ENCODE data around the gene COL5A1.

COL5A1 gene

DNA sequence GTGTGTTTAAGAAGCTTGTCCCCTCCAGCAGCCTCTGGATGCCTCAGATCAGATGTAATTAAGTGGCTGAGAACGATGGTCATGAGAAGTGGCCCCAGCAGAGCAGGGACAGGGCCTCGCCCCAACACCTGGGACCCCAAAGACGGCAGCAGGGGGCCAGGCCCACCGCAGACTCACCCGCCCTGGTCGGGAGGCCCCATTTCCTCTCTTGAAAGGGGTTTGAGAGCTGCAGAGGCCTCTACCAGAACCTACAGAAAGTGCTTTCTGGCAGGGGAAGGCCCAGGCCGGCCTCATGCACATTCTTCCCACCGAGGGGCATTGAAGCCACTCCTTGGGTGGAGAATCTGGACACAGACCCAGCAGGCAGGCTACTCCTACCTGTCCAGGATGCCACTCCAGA, 153.8 kb downstream of the COL5A1 start:
- no peak for DNase-seq

DNA sequence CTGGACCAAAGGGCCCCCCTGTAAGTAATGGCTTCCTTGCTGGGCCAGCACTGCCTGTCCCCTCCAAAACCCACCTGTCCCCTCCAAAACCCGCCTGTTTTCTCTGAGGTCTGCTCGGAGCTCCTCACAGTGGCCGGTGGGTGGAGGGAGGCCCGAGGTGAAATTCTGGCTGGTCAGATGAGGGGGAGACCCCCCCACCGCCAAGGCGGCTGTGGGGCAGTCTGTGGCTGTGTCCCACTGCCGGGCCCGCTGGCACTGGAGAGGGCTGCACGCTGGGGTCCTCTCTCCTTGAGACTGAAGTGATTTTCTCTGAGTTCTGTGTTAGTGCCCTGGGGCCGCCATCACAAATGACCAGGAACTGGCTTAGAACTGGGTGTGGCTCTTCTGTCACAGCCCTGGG, 155.3 kb downstream of the COL5A1 start:
- no peak for DNase-seq

DNA sequence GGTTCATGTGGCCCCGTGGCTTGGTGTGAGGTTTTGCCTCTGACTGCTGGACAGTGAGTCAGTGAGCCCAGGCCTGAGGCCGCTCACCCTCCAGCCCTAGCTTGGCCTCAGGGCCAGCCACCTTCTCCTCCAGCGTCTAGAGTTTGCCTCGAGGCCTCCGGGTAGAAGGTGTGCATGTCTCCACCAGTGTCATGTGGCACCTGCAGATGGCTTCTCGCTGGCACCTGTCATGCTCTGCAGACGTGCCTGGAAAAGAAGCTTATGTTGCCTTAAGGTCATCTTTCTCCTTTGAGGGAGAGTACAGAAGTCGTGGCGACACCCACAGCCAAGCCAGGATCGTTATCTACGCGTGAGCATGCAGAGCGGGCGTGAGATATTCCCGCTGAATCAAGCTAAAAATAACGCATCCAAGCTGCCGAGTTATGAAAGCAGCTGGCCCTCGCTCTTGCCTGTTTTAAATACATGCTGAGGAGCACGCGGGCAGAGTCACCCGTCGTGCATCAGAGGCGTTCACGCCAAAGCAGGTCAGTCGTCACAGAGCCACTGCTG, 159.3 kb downstream of the COL5A1 start:
- DNase-seq = no peak

DNA sequence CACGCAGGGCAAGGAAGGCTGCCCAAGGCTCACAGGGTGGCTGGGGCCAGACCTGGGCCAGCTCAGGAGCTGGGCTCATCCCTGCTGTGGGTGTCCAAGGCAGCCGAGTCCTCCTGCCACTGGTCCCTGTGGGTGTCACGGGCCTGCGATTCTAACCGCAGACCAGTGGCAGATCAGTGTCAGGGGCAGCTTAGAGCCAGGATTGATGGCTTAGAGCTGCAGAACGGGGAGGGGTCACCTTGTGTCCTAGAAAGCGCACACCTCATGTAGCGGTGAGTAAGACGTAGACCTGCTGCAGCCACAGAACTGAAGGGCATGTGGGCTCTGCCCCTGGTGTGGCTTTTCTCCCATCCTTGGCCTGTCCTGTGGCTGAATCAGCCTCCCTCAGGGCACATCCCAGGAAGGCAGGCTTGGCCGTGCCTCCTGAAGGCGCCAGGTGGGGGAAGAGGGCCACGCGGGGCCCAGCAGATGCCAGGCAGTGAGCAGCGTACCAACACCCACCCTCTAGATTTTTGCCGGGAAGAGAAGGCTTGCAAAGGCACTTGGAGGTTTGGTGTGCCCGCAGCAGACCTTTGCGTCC, 160.7 kb downstream of the COL5A1 start:
- no peak for DNase-seq

DNA sequence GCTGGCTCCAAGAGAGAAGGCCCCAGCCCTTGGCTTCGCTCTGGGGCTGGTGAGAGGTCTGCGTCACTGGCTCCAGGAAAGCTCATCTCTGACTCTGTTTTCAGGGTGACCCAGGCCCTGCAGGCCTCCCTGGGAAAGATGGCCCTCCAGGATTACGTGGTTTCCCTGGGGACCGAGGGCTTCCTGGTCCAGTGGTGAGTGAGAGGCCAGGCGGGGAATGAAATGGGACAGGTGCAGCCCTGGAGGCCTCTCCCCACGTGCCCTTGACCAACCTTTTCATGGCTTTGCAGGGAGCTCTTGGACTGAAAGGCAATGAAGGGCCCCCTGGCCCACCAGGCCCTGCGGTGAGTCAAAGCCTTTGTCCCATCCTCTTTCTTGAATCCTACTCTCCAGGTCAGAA, 163.3 kb downstream of the COL5A1 start:
- DNase-seq = no peak

DNA sequence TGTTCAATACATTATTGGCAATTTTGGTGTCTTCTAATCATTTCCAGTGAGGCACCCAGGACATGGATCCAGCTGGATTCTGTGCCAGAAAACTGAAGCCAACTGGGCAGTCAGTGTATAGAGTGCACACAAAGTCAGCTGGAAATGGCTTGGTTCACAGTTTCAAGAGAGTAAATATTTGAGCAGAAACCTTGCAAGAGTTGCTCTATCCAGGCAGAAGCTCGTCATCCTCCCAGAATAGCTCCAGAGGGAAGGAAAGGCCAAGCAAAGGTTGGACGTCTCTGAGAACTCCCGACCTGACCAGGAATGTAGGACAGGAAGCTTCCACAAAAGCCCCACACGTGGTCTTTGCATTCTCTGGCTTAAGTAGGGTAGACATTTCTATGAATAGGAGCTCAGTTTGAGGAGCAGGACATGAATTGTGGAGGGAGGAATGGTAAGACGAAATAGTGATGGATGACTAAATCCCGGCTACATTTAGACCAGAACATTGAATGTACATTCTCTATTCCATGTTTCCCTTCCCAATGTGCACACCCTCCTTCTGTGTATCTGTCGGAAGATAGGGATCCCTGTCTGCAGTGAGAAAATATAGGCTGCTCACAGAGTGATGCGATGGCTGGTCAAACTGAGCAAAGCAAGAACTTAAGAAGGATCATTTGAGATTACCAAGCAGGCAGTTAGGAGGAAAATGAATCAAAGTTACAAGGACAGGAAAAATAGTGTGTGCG, 166.3 kb downstream of the COL5A1 start:
- no peak for DNase-seq

DNA sequence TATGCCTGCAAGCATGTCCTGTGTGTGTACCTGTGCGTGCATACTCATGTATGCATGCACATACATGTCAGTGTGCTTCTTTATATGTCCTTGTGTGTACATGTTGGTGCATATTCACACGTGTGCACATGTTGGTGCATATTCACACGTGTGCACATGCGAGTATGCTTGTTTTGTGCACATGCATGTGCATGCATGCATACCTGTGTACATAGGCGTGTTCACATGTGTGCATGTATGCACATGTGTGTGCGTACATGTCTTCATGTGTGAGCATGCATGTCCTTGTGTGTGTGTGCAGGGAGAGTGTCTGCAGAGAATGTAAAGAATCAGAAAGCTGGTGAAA, 166.8 kb downstream of the COL5A1 start:
- no peak for DNase-seq

DNA sequence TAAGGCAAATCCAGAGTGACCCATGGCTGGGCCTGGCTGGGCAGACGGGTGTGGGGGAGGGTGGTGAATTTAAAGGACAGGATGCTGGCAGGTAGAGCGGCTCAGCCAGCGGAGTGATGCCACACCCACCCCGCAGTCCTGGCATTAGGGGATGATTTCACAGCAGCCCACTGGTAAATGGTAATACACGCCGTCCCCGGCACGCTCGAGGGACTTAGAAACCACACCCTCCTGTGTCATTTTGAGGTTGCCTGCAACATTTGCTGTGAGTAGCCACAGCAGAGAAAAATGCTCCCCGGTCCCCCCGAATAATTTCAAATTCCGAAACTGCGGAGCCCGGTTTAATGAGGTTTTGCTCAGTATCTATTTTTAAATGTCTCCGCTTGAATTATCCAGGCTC, 167.7 kb downstream of the COL5A1 start:
- no peak for DNase-seq

DNA sequence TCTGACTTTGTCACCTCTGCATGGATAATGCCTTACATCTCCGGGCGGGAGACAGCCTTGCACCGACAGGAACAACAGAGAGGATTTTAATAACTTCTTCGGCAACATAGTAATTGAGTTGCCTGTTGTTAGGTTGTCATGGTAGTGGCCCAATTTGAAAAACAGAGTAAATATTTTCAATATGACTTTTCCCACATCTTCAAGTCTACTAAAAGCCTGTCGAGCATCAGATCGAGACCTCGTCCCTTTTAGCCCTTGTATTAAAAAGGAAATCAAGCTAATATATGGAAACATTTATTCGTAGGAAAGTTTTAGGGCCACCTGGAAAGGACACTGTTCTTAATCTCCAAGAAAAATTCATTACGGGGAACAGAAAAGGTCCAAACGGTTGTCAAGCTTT, 168.2 kb downstream of the COL5A1 start:
- no peak for DNase-seq

DNA sequence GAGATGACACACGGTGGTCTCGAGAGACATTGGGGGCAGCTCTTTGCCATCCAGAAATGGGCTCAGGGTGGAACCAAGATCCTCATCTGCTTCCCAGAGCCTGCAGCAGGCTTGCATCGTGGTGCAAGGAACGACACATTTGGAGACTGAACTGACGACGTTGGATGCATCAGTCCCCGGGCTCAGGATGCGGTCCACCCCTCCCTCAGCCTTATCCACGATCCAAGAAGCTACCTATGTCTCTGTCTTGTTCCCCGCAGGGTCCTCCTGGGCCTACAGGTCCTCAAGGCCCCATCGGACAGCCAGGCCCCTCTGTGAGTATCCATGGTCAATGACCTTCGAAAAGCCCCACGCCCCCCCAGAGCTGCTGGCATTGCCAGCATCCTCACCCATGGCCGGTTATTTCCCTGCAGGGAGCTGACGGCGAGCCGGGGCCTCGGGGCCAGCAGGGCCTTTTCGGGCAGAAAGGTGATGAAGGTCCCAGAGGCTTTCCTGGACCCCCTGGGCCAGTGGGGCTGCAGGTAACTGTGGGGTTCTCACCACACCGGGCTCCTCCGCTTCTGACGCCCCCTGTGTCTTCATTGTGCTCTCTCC, 169.6 kb downstream of the COL5A1 start:
- DNase-seq = no peak

DNA sequence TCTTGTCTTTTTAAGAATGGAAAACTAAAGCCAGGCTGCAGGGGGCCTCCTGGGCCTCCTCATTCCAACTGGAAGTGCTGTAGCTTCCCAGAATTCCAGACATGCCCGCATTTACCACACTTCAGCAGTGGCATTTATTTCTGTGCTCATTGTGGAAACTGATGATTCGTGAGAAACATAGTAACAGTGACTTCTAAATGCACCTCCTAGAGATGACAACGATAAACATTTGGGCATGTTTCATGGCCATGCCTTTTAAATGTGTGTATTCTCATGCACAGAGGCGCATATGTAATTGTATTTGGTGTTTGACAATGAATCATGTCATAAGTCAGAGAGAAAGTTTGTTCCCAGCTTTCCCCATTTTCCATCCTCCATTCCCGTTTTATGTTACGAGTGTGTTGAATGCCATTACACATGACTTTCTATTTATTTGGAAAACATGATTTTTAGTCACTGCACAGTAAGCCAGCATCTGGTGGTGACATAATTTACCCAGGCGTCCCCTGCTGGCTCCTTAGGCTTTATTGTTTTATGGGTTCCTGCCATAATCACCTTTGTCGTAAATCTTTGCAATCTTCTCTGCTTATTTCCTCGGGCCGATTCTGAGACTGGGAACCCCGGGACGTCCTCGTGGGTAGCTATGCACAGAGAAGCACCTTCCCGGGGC, 170.2 kb downstream of the COL5A1 start:
- no peak for DNase-seq

DNA sequence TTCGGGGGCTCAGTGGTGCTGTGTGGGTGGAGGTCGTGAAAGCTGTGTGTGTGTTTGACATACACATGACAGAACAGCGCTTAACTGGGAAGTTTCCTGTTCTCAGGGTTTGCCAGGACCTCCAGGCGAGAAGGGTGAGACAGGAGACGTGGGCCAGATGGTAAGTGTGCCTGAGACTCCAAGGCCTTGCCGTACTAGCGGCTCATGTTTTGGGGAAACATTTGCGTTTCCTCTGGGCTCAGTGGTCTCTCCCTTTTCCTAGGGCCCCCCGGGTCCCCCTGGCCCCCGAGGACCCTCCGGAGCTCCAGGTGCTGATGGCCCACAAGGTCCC, 170.7 kb downstream of the COL5A1 start:
- no peak for DNase-seq

DNA sequence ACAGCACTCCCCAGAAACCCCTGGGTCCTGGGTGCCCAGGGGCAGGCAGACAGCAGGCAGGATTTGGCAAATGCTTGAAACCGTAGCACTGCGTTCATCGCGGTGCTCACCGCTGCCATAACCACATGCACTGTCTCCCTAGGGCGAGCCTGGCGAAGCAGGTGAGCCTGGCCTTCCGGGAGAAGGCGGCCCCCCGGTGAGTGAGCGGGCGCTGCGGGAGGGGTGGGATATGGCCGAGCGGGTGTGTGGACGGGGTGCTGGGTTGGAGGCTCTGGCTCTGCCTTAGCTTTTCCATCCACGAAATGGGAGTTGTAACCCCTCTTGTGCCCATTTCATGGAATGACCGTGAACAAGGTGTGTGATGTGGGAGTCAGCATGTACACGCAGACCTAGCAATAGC, 172.2 kb downstream of the COL5A1 start:
- no peak for DNase-seq

DNA sequence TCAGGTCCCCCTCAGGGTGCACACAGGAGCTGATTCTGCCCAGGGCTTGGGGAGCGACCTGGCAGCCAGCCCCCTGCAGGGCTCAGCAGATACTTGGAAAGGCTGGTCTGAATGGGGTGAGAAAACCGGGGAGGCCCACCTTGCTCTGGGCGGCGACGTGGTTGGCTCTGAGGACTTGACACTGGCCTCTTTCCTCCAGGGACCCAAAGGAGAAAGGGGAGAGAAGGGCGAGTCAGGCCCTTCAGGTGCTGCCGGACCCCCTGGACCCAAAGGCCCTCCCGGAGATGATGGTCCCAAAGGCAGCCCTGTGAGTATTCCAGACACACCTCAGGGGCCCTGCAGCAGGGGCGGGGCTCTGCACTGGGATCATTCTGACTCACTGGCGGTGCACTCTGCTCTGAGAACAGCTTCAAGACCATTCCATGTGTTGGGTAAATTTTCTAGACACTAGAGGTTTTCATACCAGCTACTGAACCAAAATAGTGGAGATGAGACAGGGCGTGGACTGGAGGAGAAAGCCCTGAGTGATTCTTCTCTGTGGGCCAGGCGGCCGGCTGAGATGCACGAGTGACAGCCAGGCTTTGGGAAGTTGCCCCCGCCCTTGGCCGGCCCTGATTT, 173.1 kb downstream of the COL5A1 start:
- DNase-seq = no peak

DNA sequence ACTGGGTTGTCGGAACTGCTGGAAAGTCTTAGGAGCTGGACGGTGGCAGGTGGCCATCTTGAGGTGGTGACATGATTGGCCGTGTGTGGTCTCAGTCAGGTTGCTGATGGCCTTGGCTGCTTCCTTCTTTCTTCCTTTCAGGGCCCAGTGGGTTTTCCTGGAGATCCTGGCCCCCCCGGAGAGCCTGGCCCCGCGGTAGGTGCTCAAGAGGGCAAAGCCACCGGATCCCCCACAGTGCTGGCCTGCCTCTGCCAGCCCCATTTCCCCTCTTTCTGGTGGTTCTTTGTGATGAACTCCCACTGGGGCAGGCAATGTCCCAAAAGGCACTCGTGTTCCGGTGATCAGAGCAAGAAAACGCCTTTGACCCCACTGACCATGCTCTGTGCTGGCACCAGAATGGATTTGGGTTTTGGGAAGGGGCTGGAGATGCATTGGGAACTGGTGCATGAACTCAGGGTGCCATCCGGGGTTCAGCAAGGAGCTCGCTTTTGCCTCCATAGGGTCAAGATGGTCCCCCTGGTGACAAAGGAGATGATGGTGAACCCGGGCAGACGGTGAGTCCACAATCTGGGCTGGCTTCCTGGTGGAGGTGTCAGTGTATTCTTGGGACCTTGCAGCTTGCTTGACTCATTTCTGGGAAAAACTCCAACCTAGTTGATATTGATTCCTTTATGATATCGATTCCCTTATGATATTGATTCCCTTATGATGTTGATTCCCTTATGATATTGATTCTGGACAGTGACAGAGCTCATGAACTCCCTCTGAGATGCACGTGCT, 174.0 kb downstream of the COL5A1 start:
- DNase-seq = no peak

DNA sequence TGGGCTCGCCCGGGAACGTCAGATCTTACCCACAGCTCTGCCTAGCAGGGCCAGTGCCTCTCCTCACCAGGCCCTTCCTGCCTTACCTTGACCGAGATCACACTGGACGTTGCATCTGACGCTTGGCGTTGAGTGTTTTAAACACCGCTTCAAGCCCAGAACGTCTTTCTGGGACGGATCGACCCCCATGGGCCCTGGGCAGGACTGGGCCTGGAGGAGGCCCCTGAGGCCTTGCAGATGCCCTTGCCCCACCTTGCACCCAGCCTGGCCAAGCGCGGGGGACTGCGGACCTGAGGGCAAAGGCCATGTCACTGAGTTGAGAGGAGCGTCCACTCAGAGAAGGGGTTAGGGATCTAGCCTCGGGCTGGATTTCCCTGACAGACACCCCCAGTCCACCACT, 174.7 kb downstream of the COL5A1 start:
- DNase-seq = no peak

DNA sequence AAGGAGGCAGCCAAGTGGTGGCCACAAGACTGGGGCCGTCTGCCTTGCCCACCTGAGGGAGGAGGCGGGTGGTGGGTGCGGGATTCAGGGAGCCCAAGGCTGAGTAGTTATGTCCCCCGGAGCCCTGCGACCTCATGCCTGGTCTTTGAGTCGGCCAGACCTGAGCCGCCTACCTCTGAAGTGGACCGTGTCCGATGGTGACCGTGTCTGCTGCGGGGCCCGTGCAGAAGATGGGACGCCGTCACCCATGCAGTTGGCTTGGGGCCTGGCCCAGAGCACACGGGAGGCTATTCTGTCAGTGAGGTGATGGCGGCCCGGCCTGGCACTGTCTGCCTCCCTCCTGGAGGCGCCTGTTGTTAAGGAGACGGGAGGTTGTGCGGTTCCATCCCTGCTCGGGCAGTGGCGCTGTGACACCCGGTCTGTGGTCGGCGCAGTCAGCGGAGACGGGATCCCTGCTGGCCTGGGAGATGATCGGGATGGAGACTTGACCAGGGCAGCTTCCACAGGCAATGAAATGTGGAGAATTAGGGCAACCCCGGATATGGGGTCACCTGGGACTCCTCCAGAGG, 176.5 kb downstream of the COL5A1 start:
- no peak for DNase-seq

DNA sequence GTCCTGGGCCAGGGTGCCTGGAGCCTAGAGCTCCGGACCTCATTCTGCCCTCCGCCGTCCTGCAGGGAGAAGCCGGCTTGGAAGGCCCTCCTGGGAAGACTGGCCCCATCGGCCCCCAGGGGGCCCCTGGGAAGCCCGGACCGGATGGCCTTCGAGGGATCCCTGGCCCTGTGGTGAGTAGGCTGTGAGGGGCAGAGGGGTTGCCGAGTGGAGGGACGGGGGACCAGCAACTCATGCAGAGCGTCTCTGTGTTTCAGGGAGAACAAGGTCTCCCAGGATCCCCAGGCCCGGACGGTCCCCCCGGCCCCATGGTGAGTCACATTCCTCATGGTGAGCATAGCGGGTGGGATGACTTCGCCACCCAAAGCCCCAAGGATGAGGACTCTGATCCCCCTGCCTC, 177.0 kb downstream of the COL5A1 start:
- DNase-seq = no peak

DNA sequence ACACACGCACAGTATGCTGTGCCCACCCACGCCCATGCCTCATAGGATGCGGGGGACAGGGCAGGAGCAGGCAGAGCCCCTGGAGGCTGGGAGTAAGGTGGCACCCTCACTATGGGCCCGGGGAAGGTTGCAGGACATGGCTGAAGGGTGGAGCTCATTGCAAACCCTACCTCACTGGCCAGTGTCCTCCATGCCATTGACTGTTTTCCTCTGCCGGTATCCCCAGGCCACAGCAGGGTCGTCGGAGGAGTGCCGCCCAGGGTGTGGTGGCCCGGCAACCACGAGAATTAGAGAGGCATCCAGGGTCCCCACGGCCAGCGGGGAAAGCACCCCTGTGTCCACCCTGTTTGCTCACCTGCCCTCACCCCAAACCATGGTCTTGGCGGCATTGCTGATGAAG, 179.3 kb downstream of the COL5A1 start:
- DNase-seq = no peak

DNA sequence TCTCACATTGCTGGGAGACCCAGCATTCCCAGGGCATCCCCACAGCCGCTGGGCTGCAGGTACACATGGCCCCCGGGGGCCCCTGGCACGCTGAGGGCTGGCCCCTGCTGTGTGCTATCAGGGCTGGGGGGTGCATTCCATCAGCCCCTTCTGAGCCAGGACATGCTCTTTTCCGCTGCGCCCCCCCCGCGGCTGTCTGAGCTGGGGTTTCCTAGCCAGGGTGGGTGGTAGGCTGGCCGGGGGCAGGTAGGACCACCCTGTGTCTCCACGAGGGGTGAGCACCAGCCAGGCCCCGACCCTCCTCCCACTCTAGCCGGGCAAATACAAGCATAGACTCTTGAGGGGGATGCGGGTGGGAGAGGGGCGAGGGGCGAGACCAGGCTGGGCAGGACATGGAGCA, 180.9 kb downstream of the COL5A1 start:
- DNase-seq = no peak

DNA sequence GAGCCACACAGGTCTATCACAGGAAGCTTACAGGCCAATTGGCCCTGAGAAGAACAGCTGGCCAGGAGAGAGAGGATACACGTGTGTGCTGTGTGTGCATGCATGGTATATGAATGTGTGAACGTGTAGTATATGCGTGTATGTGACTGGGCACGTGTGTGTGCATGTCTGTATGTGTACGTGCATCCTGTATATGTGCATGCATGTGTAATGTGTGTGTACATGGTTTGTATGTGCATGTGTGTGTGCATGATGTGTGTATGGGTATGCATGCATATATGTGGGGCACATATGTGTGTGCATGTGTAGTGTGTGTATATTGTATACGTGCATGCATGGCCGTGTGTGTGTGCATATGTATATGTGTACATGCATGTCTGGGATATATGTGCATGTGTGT, 182.0 kb downstream of the COL5A1 start:
- DNase-seq = no peak

DNA sequence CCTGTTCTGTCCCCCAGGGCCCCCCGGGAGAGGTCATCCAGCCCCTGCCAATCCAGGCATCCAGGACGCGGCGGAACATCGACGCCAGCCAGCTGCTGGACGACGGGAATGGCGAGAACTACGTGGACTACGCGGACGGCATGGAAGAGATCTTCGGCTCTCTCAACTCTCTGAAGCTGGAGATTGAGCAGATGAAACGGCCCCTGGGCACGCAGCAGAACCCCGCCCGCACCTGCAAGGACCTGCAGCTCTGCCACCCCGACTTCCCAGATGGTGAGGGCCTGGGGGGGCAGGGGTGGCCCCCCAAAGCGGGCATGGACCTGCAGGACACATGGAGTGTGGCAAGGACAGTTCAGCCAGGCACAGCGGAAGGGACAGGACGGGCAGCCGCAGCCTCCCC, 183.0 kb downstream of the COL5A1 start:
- DNase-seq = no peak

DNA sequence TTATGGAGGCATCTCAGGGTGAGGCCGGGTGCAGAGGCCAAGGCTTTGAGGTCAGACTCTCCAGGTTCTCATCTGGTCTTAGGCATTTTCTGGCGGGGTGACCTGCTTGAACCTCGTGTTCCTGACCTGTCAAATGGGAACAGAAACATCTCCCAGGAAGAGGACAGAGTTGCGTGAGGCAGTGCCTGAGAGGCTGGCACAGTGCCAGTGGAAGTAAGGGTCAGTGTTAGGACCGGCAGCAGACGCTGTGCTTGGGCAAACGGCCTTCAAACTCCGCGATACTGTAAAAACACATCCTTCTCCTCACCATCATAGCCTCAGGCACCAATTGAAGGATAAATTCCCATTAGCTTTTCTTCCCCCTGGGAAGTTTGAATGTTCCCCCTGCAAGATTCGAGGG, 183.4 kb downstream of the COL5A1 start:
- no peak for DNase-seq
